GM18498 (cell line): ENCODE results near the gene CAPN8.

Experiments
- ATAC-seq: cut with Tn5 transposase; IDR thresholded peaks from one replicate; pipeline ENCODE4 v1.9.1; 2021; ENCODE audit warnings: mild to moderate bottlenecking, moderate library complexity; ENCODE audit not compliant: unreplicated experiment

The CAPN8 gene

DNA sequence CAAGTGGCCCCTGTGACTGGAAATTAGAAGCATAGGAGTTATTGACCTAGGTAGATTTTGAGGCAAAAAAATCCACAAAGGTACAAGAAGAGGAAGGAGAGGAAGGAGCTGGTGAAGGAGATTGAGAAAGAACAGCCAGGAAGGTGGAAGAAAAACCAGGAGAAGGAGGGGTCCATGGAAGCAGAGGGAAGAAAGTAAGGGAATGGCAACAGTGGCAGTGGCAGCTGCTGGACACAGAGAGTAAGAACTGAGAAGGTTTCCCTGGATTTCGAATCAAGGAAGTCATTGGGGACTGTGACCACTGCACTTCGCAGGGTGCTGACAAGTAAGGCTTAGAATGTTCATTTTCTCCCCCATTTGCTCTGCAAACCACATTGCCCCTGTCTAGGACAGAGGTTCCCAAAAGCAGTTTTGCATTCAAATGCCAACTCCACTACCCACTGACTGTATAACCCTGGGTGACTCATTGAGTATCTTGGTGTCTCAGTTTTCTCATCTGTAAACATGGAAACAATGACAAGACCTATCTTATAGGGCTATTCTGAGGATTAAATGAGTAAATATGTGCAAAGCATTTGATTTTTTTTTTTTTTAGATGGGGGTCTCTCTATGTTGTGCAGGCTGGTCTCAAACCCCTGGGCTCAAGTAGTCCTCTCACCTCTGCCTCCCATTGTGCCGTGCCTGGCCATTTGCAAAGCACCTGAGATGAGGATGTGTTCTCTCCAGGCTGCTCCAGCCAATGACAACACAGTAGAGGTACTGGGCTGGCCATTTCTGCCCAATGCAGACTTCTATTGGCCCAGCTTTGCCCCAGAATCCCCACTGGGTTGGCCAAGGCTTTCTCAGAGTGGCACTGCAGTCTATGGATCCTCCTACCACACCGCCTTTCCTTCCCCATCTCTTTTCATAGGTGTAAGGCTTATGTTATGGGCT is 37.5 kb upstream of the CAPN8 start:
- ATAC-seq, result no peak

DNA sequence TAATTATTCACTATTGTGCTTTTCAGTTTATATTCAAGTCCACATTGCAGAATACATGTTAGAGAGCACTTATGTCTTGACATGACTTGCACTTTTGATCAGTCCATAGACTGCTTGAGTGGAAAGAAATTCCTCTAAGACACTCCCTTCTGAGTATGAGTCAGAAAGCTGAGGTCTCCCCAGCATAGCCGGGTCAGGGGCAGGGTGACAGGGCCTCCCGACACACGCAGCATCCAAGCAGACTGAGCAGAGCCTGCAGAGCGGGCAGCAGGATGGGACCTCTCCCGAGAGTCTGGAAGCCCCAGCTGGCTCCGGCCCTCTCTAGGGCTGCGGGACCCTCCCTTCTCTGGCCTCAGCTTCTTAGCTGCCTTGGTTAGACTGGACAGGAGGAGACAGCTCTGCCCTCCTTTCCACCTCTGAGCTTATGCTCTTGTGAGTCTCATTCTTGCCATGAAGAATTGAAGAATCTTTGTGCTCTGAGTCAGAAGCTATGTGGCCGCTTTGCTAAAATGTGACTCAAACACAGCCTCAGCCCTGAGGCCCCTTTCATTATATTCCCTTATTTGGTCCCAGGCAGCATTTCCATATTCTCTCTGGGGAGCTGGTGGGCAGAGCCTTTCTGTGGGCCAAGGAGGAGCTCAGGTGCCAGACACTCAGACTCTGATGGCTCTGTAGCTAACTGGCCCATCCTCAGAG is 35.6 kb upstream of the CAPN8 start:
- no peak for ATAC-seq

GRCh38 chr1:223700388-223700918 is 35.0 kb upstream of the CAPN8 start:
- no peak for ATAC-seq

GRCh38 chr1:223695941-223696340 is 30.4 kb upstream of the CAPN8 start:
- ATAC-seq, result no peak

DNA sequence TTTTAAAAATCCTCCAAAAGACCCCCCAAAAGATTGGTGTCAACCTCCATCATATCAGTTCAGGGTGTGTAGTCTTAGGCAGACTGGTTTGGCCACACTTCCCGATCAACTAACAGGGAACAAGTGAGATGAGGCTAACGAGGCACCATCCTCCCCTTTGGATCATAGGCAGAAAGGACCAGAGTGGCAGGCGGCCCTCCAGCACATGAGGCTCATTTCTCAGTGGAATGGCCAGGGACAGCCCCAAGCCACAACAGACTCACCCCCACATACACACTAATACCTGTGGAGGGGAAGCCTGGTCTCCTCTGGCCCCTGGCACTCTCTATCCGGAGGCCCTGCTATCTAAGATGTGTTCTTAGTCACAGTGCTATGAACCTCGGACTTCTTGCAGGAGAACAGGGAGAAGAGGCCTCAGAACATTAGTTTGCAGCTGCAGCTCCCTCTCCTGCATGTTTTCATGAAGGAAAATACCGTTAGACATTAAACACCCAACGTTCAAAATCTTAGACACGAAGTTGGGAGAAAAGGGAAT is 29.6 kb upstream of the CAPN8 start:
- no peak for ATAC-seq

- no peak for ATAC-seq
Measured at GRCh38 chr1:223691121-223691520, 25.6 kb upstream of the CAPN8 start.

- ATAC-seq, result no peak
Measured at GRCh38 chr1:223684488-223684792, 18.9 kb upstream of the CAPN8 start.

DNA sequence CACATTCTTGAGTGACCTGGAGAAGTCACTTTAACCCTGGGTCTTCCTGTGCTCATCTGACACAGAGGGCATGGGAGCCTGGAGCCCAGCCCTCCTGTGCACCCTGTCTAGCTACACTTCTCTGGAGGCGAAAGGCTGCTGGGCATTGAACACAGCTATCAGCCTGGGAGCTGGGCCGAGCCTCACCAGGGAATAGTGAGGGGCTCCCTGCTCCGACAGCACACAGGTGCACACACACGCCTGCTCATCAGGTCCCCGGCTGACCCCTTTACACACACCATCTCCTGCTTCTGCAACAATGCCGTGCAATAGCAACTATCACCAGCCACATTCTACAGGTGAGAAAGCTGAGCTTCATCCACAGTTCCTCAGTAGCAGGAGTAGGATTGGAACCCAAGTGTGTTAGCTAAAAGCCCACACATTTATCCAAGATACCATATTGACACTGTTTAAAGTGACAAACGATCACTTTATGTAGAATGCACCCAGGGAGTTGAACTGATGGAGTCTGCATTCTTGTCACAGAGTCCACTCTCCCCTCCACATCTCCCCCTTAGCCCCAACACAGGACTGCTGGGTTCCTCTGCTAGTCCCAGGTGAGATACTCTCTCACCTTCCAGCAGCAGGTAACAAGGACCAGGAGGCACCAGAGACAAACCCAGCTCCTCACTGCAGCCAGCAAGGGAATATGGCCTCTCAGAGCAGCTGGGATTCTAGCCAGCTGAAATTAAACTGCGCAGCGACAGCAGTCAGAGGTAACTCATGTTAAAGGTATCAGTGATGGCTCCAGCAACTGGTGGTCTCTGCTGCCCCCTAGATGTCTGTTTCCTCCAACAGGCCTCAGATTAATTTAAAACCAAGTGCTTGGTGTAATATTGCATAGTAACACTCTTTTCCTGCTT is 18.3 kb upstream of the CAPN8 start:
- ATAC-seq, result no peak

DNA sequence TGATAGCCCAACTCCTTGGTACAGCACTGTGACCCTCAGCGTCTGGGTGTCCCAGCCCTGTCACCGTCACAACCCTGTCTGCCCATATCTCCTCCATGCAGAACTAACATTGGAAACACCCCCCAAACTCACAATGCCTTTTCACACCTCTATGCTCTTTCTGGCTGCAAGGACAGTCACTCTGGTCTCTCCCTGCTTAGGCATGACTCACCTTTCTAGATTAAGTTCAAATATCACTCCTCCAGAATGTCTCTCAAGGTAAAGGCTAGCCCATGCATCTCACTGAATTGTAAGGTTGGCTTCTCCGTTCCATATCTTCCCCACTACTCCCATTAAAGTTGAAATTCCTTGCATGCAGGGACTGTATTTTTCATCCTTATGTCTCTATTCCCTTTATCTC is 17.0 kb upstream of the CAPN8 start:
- ATAC-seq, result no peak

GRCh38 chr1:223680188-223680587 is 14.7 kb upstream of the CAPN8 start:
- ATAC-seq, result no peak

DNA sequence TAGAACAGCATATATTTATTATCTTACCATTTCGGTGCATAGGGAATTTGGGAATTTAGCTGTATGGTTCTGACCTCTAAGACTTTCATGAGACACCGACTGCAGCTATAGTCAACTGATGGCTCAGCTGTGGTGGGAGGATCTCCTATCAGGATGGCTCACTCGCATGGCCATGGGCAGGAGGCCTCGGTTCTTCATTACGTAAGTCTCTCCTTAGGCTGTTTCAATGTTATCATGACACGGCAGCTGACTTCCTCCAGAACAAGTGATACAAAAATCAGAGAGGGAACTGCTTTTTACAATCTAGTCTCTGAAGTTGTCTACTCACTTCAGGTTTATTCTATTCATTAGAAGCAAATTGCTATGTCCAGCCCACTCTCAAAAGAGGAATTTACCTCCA is 13.3 kb upstream of the CAPN8 start:
- ATAC-seq, result no peak

GRCh38 chr1:223674119-223674890 is 8.8 kb upstream of the CAPN8 start:
- no peak for ATAC-seq

GRCh38 chr1:223670458-223671159 is 5.1 kb upstream of the CAPN8 start:
- no peak for ATAC-seq

- no peak for ATAC-seq
Measured at GRCh38 chr1:223669003-223669795, 3.7 kb upstream of the CAPN8 start.

DNA sequence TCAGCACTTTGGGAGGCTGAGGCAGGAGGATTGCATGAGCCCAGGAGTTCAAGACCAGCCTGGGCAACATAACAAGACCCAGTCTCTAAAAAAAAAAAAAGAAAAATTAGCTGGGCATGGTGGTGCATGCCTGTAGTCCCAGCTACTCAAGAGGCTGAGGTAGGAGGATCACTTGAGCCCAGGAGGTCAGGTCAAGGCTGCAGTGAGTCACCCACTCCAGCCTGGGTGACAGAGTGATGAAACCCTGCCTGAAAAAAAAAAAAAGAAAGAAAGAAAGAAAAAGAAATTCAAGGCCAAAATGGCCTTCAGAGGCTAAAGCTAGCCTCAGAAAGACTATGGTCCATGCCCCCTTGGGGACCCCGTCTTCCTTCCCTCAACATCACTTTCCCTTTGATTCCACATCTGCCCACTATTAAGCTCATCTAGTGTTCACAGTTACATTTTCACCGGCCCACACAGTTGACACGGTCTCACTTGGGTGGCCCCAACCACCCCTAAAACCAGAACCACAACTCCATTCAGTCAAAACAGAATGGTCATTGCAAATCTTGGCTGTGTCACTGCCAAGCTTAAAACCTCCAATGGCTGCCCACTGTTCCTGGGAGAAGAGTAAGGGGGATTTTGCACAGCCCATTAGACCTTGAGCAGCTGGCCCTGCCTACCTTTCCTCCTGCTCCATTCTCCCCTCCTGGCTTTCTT is 2.1 kb upstream of the CAPN8 start:
- ATAC-seq, result no peak

DNA sequence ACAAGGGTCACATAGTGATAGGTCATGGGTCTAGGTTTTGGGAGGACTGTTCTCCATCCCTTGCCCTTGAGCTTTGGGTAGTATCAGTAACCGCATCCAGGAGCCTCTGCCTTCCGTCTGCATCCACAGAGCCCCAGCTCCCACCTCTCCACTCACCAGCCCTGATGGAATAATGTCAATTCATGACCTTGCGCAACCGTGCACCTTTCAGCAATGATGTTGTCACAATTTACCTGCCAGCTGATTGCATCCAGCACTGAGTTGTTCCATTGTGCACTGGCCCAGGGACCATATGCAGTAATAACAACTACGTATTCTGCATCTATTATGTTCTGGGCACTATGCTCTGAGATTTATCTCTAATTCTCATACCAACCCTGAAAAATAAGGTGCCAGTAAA is 1.4 kb downstream of the CAPN8 start:
- no peak for ATAC-seq

- no peak for ATAC-seq
Measured at GRCh38 chr1:223662943-223663342, 2.6 kb downstream of the CAPN8 start.

DNA sequence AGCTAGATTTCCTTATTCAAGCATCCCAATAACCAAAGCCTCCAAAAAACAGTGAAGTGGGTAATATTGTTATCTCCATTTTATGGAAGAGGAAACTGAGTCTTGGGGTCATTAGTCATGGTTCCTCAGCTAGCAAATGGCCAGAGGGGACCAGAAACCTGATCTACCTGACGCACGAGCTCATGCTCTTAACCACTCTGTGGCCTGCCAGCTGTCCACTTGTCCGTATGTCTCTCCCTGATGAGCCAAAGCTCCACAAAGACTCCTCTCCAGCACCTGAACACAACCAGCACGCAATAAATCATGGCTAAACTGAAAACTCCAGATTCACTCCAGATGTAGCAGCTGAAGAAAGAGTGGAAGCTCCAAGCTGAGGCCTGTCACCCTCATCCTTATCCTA is 5.8 kb downstream of the CAPN8 start:
- ATAC-seq, result no peak
